Stromal cell of bone marrow (primary cell): ENCODE measurements around the gene EFCAB8.

Experiments
- DNase-seq: peaks from one replicate; pipeline ENCODE4 v3.0.0-alpha.2; 2012; ENCODE audit warnings: low read depth

Gene EFCAB8

GRCh38 chr20:33009214-33010132, 150.8 kb downstream of the EFCAB8 start:
- no peak for DNase-seq

DNA sequence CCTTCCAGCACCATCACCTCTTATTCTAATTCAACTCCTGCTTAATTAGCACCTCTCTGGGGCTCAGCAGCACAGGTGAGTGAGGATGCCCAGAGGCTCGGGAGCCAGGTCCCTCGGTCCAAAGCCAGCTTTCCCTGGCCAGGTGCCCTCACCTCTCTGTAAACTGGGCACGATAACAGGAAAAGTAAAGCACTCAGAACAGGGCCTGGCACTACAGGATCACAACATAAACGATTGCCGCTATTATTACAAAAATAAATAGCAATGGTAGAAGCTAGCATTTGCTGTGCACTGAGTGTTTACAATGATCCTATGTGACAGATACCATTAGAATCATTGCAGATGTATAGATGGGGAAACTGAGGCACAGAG, 151.4 kb downstream of the EFCAB8 start:
- DNase-seq: no peak

DNA sequence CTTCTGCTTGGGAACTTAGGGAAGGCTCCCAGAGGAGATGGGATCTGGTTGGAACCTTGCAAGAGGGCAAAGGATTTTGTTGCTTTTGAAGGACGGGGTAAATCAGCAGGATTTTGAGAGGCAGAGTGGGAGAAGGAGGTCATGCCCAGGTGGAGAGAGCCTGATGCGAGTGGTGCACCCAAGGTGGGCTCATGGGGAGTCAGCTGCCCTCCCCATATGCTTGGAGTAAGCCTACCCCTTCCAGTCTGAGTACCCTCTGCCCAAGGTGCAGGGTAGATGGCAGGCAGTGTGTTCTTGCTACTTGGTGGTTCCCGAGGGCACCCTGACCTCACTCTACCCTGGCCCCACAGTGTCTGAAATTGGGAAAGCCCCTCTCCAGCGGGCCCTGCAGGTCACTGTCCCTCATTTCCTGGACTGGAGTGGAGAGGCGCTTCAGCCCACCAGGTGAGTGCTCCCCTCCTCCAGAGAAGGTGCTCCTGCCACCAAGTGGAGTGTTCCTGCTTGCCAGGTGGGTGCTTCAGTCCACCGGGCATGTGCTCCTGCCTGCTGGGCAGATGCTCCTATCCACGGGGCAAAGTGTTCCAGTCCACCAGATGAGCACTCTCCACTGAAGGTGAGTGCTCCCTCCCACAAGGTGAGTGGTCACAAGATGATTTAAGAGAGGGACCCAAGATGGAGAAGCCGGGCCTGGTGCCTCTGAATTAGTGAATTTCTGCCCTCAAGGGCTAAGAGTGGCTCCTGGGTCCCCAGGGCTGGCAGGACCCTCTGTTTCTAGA, 152.1 kb downstream of the EFCAB8 start:
- no peak for DNase-seq
